Karpas-422 (cell line): ENCODE measurements around the gene SCN2A. TPM values are rescaled to one million over a fixed set of nuclear protein-coding genes. Genes with fewer than 3 reads are reported as not detected.
A peak's percentile ranks its signal among the peaks of the same experiment; 100 is the strongest.

Source experiments
- DNase-seq: peaks from one replicate; pipeline ENCODE4 v3.0.0-alpha.2; 2015
- H2AFZ ChIP-seq: fragments of 200-600 bp; sonication (generic); 2 replicates; pipeline ENCODE4 v1.6.1; 2014; ENCODE audit warnings: antibody characterized with exemption, low read length, mixed read lengths
- H3K27ac ChIP-seq: fragments of 200-600 bp; sonication (generic); 2 replicates; pipeline ENCODE4 v1.5.1; 2014; ENCODE audit warnings: mild to moderate bottlenecking, low read length, moderate library complexity
- H3K27me3 ChIP-seq: fragments of 200-600 bp; sonication (generic); 2 replicates; pipeline ENCODE4 v1.6.1; 2014; ENCODE audit warnings: low read length, mixed read lengths
- H3K36me3 ChIP-seq: fragments of 200-600 bp; sonication (generic); 2 replicates; pipeline ENCODE4 v1.6.1; 2014; ENCODE audit warnings: low read length, mixed read lengths; ENCODE audit not compliant: insufficient read depth
- H3K4me1 ChIP-seq: fragments of 200-600 bp; sonication (generic); 2 replicates; pipeline ENCODE4 v1.6.1; 2014; ENCODE audit warnings: mild to moderate bottlenecking, low read length, mixed read lengths
- H3K4me2 ChIP-seq: fragments of 200-600 bp; sonication (generic); 2 replicates; pipeline ENCODE4 v1.6.1; 2014; ENCODE audit warnings: low read length, low read depth, mild to moderate bottlenecking; ENCODE audit not compliant: poor library complexity, severe bottlenecking
- H3K4me3 ChIP-seq: fragments of 200-600 bp; sonication (generic); 2 replicates; pipeline ENCODE4 v1.5.1; 2014; ENCODE audit warnings: mild to moderate bottlenecking, antibody characterized with exemption, low read length, mixed read lengths
- H3K79me2 ChIP-seq: fragments of 200-600 bp; sonication (generic); 2 replicates; pipeline ENCODE4 v1.6.1; 2014; ENCODE audit warnings: mild to moderate bottlenecking, low read length, mixed read lengths
- H3K9ac ChIP-seq: fragments of 200-600 bp; sonication (generic); 2 replicates; pipeline ENCODE4 v1.6.0; 2014; ENCODE audit warnings: low read length
- H3K9me2 ChIP-seq: fragments of 200-600 bp; sonication (generic), shearing (Covaris generic); replicated peaks from 2 replicates; pipeline ENCODE4 v1.6.0; 2014; ENCODE audit warnings: mild to moderate bottlenecking, low read length, moderate library complexity; ENCODE audit not compliant: insufficient read depth
- H3K9me3 ChIP-seq: fragments of 300-700, 200-600 bp; sonication (generic); 2 replicates; pipeline ENCODE4 v1.6.1; 2014; ENCODE audit warnings: low read length, mixed read lengths
- H4K20me1 ChIP-seq: fragments of 200-600 bp; sonication (generic); 2 replicates; pipeline ENCODE4 v1.6.1; 2014; ENCODE audit warnings: mild to moderate bottlenecking, antibody characterized with exemption, low read length, low read depth; ENCODE audit not compliant: insufficient read depth
- total RNA-seq: library from RNA; depleted of rRNA; stranded (reverse); fragments of >200 nt; shearing (Covaris generic); gene quantifications from 2 replicates; pipeline ENCODE4 v1.2.3, GENCODE V29; 2014; ENCODE audit warnings: low replicate concordance

Gene SCN2A
- total RNA-seq, 1 experiment from 2014 or later, result 0.75 TPM

DNA sequence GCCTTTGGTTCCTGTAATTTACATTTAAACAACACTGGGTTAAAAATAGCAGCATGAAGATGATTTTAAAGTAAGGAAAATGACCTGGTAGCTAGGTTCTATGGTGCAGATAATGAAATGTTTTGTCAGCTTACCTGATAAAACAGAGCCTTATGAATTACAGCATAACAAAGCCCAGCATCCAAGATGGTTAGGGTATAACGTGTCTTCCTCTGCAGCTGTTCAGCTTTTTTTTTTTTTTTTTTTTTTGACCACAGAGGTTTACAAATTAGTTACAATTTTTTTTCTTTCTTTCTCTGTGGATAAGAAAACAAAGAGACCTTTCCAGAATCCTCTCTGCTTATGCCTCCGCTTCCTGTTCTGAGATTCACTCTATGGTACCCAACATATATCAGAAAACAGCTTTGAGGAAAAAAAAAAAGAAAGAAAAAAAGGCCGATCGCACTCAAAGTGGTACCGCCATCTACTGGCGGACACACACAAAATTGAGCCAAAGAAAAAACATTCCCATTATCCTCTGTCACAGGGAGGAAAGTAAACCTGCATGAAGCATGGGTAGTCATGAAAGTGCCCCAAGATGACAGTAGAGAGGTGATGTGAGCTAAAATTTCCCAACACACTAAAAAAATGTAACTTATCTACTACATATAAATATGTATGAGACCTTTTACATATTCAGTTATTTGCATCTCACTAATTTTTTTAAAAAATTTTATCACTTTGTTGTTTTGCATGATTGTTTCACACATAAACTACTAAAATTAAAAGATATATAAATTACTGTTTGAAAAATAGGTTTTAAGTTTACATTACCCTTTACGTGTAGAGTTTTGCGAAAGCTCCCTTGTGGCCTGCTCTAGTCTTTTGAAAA is 35.3 kb upstream of the SCN2A start, which contains the start of gene SCN3A:
TSS of gene SCN3A (minus strand) at position 362 of the 871 bp plus-strand sequence. CDS start 27,656 bp downstream, outside the sequence.
- H3K4me3 ChIP-seq, result no peak within 1 kb of the TSS
- DNase-seq, result peak; percentile 70
- no peaks in the 10 kb centered on the region for H3K36me3 ChIP-seq
- no peaks in the 10 kb centered on the region for H3K27me3 ChIP-seq
- H3K9me3 ChIP-seq, result no peaks in the 10 kb centered on the region
- H3K9me2 ChIP-seq, result no peaks in the 10 kb centered on the region
- H3K4me1 ChIP-seq, result no peaks in the 10 kb centered on the region
- H3K79me2 ChIP-seq, result no peaks in the 10 kb centered on the region
- no peak within 1 kb of the TSS for H3K9ac ChIP-seq
- no peak within 1 kb of the TSS for H3K4me2 ChIP-seq
- H3K27ac ChIP-seq, result no peak within 1 kb of the TSS
- no peak within 1 kb of the TSS for H2AFZ ChIP-seq
- H4K20me1 ChIP-seq, result no peaks in the 10 kb centered on the region

DNA sequence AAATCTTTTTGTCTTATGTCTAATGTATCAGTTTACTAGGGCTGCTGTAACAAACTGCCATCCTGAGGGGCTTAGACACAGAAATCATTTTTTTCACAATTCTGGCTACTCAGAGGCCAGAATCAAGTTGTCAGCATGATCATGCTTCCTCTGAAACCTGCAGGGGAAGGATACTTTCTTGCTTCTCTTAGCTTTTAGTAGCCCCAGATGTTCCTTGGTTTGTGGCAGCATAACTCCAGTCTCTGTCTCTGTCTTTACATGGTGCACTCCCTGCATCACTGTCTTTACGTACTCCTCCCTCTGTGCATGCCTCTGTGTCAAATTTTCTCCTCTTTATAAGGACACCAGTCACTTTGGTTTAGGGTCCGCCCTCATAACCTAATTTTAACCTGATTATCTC is 33.3 kb upstream of the SCN2A start:
- no peaks in the 10 kb centered on the region for H3K9me2 ChIP-seq
- H3K9me3 ChIP-seq, result no peaks in the 10 kb centered on the region
- no peak overlapping the region for H3K4me3 ChIP-seq
- H3K4me1 ChIP-seq, result no peaks in the 10 kb centered on the region
- no peaks in the 10 kb centered on the region for H4K20me1 ChIP-seq
- H3K36me3 ChIP-seq, result no peaks in the 10 kb centered on the region
- no peak overlapping the region for H3K27ac ChIP-seq
- H3K4me2 ChIP-seq, result no peak overlapping the region
- no peaks in the 10 kb centered on the region for H3K27me3 ChIP-seq
- no peak overlapping the region for H2AFZ ChIP-seq
- no peak for DNase-seq
- H3K9ac ChIP-seq, result no peak overlapping the region
- no peaks in the 10 kb centered on the region for H3K79me2 ChIP-seq

DNA sequence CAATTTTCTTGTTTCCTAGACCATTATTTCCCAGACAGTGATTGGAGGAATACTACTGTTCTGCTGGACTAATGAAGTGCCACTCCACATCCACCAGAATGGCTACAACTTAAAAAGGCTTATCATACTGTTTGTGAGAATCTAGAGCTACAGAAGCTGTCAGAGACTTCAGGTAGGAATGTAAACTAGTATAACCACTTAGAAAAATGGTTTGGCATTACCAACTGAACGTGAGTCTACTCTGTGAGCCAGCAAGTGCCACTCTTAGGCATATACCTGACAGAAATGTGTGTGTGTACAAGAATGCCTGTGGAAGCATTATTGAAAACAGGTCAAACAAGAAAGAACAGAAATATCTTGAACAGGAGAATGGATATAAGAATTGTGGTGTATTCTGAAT is 31.1 kb upstream of the SCN2A start:
- DNase-seq, result no peak
- no peaks in the 10 kb centered on the region for H3K36me3 ChIP-seq
- H3K4me1 ChIP-seq, result no peaks in the 10 kb centered on the region
- no peak overlapping the region for H3K9ac ChIP-seq
- no peak overlapping the region for H3K4me3 ChIP-seq
- no peaks in the 10 kb centered on the region for H3K9me3 ChIP-seq
- no peak overlapping the region for H3K27ac ChIP-seq
- H4K20me1 ChIP-seq, result no peaks in the 10 kb centered on the region
- H3K27me3 ChIP-seq, result no peaks in the 10 kb centered on the region
- no peaks in the 10 kb centered on the region for H3K79me2 ChIP-seq
- H3K9me2 ChIP-seq, result no peaks in the 10 kb centered on the region
- H3K4me2 ChIP-seq, result no peak overlapping the region
- no peak overlapping the region for H2AFZ ChIP-seq

DNA sequence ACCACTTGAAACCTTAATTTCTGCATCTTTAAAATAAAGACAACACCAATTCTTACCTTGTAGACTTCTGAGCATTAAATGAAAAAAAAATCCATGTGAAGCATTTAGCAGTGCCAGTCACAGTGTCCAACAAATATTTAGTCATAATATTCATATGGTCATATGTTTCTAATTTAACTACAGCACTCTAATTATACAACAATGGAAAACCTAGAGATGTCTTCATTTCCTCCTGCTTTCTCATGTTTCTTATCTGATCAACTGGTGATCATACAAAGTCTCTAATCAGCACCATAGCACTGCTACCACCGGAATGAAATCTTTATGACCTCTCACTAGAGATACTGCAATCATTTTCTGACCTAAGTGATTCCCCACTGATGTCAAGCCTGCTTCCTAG is 25.1 kb upstream of the SCN2A start:
- no peak for DNase-seq
- Histone ChIP-seq H3K9ac (no peak overlapping the region), H4K20me1 (no peaks in the 10 kb centered on the region), H3K9me3 (no peaks in the 10 kb centered on the region), H3K27me3 (no peaks in the 10 kb centered on the region), H3K4me2 (no peak overlapping the region), H3K4me3 (no peak overlapping the region), H3K9me2 (no peaks in the 10 kb centered on the region), H3K4me1 (no peaks in the 10 kb centered on the region), H3K36me3 (no peaks in the 10 kb centered on the region), H3K27ac (no peak overlapping the region), H2AFZ (no peak overlapping the region), H3K79me2 (no peaks in the 10 kb centered on the region)

DNA sequence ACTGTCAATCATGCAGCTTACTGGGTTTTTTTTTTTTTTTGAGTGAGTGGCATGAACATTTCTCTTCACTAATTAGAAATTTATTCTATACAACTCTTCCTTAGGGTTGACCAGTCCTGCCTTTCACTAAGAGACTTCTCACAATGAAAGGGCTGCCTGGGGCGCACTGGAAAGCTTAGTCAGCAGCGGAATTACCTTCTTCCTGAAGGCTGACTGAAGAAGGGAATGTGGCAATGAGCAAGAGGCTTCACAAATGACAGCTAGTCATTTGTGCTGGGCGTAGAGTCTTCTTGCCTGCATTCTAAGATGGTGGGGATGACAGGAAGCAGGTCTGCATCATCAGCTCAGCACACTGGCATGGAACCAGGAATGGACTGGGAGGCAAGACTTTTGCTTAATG is 19.7 kb upstream of the SCN2A start:
- Histone ChIP-seq H3K9me3 (no peaks in the 10 kb centered on the region), H3K79me2 (no peaks in the 10 kb centered on the region), H3K4me2 (no peak overlapping the region), H3K9me2 (no peaks in the 10 kb centered on the region), H3K36me3 (no peaks in the 10 kb centered on the region), H3K4me1 (no peaks in the 10 kb centered on the region), H3K4me3 (no peak overlapping the region), H3K27me3 (no peaks in the 10 kb centered on the region), H4K20me1 (no peaks in the 10 kb centered on the region), H2AFZ (no peak overlapping the region), H3K27ac (no peak overlapping the region), H3K9ac (no peak overlapping the region)
- no peak for DNase-seq

DNA sequence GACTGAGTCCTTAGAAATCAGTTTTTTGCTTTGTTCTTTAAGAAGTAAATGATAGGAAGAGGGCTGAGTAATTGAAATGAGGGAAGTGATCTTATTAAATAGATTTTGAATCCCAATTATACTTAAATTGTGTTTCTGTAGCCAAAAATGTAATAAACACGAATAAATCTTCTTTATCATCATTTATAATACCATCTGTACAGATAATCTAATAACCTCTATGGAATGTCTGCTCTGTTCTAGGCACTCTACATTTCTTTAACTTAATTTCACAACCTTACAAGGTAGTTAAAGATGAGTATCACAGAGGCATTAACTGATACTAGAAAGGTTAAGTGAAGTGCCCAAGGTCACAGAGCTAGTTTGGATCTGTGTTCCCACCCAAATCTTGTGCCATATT is 14.3 kb upstream of the SCN2A start:
- H3K4me1 ChIP-seq, result no peaks in the 10 kb centered on the region
- H3K9ac ChIP-seq, result no peak overlapping the region
- no peaks in the 10 kb centered on the region for H3K9me2 ChIP-seq
- no peak overlapping the region for H2AFZ ChIP-seq
- H3K4me3 ChIP-seq, result no peak overlapping the region
- H3K9me3 ChIP-seq, result no peaks in the 10 kb centered on the region
- H3K4me2 ChIP-seq, result no peak overlapping the region
- H4K20me1 ChIP-seq, result no peaks in the 10 kb centered on the region
- no peak for DNase-seq
- no peaks in the 10 kb centered on the region for H3K79me2 ChIP-seq
- H3K36me3 ChIP-seq, result no peaks in the 10 kb centered on the region
- H3K27ac ChIP-seq, result no peak overlapping the region
- no peaks in the 10 kb centered on the region for H3K27me3 ChIP-seq

DNA sequence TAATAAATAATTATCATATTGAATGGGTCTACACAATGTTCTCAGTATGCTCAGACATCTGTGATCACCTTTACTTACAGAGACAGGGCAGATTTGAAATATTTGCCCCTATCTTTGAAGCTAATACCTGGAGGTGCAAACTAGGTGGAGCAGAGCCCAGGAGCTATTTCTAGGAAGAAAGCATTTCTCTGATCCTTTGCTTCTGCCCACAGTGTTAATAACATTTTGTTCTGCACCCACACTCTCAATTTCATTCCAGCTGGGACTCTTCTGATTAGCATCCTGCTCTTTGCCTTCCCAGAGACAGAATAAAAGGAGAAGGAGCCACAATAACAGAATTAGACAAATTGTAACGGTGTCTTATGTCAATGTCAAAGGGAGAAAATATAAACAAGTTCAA is 11.6 kb upstream of the SCN2A start:
- no peaks in the 10 kb centered on the region for H3K79me2 ChIP-seq
- no peak overlapping the region for H3K9ac ChIP-seq
- H3K4me1 ChIP-seq, result no peaks in the 10 kb centered on the region
- no peak overlapping the region for H2AFZ ChIP-seq
- H3K4me2 ChIP-seq, result no peak overlapping the region
- no peaks in the 10 kb centered on the region for H3K9me2 ChIP-seq
- H4K20me1 ChIP-seq, result no peaks in the 10 kb centered on the region
- H3K9me3 ChIP-seq, result no peaks in the 10 kb centered on the region
- no peak for DNase-seq
- H3K4me3 ChIP-seq, result no peak overlapping the region
- H3K27me3 ChIP-seq, result no peaks in the 10 kb centered on the region
- H3K36me3 ChIP-seq, result no peaks in the 10 kb centered on the region
- H3K27ac ChIP-seq, result no peak overlapping the region

DNA sequence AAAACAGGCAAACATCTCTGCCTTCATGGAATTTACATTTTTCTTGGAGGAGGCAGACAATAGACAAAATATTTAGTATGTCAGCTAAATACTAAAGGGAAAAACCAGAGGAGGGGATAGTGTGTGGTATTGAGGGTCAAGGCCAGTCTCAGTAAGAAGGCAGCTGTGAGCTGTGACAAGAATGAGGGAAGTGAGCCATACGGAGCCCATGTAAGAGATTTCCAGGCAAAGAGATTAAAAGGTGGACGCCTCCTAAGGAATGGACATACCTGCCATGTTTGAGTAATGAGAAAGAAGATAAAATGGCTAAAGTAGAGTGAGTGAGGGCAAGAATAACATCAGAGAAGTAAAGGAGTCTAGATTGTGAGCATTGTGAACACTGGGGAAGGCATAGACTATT is 2.2 kb upstream of the SCN2A start:
- Histone ChIP-seq H3K79me2 (no peaks in the 10 kb centered on the region), H3K4me2 (no peak overlapping the region), H3K27ac (no peak overlapping the region), H3K4me3 (no peak overlapping the region), H3K9me2 (no peaks in the 10 kb centered on the region), H3K27me3 (no peaks in the 10 kb centered on the region), H3K9ac (no peak overlapping the region), H3K4me1 (no peaks in the 10 kb centered on the region), H4K20me1 (no peaks in the 10 kb centered on the region), H3K9me3 (no peaks in the 10 kb centered on the region), H3K36me3 (no peaks in the 10 kb centered on the region), H2AFZ (no peak overlapping the region)
- no peak for DNase-seq
